Progenitor cell of endocrine pancreas (in vitro differentiated cells): Measurements from ENCODE around the gene RRP9. TPM values are rescaled to one million over a fixed set of nuclear protein-coding genes. Genes with fewer than 3 reads are reported as not detected.

Experiments
- DNase-seq: peaks from one replicate; pipeline ENCODE4 v3.0.0; 2021; ENCODE audit warnings: low spot score; ENCODE audit not compliant: unreplicated experiment
- H3K27ac Mint-ChIP-seq: 2 replicates; pipeline ENCODE4 v1.8.0; 2021; ENCODE audit warnings: mild to moderate bottlenecking, moderate library complexity, mixed read lengths
- H3K27me3 Mint-ChIP-seq: 2 replicates; pipeline ENCODE4 v1.8.0; 2021; ENCODE audit warnings: mixed read lengths
- H3K36me3 Mint-ChIP-seq: 2 replicates; pipeline ENCODE4 v1.8.0; 2022; ENCODE audit warnings: mixed read lengths; ENCODE audit not compliant: insufficient read depth
- H3K4me1 Mint-ChIP-seq: 2 replicates; pipeline ENCODE4 v1.8.0; 2021; ENCODE audit warnings: low read depth, mixed read lengths
- H3K4me3 Mint-ChIP-seq: 2 replicates; pipeline ENCODE4 v1.8.0; 2021; ENCODE audit warnings: low read depth, mild to moderate bottlenecking, moderate library complexity, mixed read lengths
- H3K9me3 Mint-ChIP-seq: 2 replicates; pipeline ENCODE4 v1.8.0; 2021; ENCODE audit warnings: low read depth, mixed read lengths
- total RNA-seq: library from RNA; stranded (reverse); gene quantifications from 2 replicates; pipeline ENCODE4 v1.2.1, GENCODE V29; 2021
- TF ChIP-seq, protein P1 (sequence below): fragments of 200-600 bp; sonication (generic); IDR thresholded peaks from one replicate; pipeline ENCODE4 v1.5.0; 2021; ENCODE audit warnings: antibody characterized with exemption, mild to moderate bottlenecking; ENCODE audit not compliant: unreplicated experiment

Gene RRP9
- total RNA-seq, 1 donor from 2014 or later, result 22.5 TPM

DNA sequence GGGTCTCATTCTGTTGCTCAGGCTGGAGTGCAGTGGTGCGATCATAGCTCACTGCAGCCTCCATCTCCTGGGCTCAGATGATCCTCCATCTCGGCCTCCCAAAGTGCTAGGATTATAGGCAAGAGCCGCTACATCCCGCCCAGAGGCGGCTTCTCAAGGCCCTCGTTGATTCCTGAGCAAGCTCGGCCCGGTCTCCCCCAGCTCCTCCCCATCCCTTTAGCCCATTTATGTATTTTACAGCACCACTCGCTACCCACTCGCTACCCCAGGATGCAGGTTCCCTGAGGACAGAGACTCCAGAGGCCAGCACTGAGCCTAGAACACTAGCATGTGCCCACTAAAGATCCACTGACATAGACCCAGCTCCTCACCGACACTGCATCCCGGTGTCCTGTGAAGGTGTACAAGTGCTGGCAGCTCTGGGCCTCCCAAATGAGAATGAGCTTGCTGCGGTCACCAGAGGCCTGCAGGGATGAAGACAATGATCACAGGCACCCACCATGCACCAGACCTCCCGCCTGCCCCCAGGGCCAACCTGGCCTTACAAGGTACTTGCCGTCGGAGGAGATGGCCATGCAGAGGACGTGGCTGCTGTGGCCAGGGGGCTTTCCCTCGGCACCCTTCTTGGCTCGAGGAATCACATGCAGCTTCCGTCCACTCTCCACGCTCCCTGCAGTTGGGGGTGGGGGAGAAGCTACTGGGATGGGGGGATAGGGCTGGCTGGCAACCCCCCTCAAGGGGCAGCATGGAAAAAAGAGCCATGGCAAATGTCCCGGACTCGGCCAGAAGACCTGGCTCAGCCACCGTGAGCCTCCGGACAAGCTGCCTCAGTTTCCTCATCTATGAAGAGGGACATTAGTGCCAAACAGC, 5.6 kb downstream of the RRP9 start:
- Mint-ChIP-seq H3K36me3 (peaks cover 7% of the 10 kb centered on the region), H3K27me3 (no peaks in the 10 kb centered on the region), H3K27ac (no peak overlapping the region)

DNA sequence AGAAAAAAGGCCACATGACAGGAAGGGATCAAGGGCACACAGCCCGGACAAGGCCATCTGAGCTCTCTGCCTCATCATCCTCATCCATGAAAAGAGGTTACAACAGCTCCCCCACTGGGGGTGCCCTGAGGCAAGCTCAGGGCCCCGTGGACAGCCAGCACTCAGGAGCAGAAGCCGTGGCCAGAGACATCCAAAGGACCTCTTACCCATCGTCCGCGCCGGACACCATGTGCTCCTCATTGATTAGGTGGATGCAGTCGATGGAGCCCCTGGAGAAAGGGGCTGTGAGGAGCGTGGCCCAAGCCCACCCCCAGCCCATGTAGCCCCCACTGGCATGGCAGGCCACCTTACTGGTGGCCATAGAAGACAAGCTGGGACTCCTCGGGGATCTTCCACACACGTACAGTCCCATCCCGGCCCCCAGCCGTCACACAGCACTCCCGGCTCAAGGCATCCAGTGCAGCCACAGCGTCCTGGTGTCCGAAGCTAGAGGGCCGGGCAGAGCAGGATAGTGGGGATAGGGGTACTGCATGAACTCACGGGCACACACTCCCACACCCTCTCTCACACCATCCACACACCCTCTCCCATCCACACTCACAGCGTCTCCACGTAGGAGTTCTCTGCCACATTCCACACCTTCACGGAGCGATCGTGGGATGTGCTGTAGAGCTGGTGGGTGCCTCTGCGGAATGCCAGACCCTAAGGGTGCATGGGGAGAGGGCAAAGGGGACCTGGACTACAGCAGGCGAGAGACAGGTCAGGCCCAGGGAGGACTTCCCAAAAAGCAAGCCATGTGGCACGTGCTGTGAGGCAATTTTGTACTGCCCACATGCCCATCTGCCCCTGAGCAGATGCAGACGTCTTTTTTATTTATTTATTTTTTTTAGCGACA, 6.5 kb downstream of the RRP9 start:
- Mint-ChIP-seq H3K36me3 (peaks cover 7% of the 10 kb centered on the region), H3K9me3 (no peaks in the 10 kb centered on the region), H3K4me1 (no peaks in the 10 kb centered on the region), H3K27me3 (no peaks in the 10 kb centered on the region), H3K27ac (no peak overlapping the region), H3K4me3 (no peak overlapping the region)
- no peak for DNase-seq
- TF ChIP-seq, protein P1, sequence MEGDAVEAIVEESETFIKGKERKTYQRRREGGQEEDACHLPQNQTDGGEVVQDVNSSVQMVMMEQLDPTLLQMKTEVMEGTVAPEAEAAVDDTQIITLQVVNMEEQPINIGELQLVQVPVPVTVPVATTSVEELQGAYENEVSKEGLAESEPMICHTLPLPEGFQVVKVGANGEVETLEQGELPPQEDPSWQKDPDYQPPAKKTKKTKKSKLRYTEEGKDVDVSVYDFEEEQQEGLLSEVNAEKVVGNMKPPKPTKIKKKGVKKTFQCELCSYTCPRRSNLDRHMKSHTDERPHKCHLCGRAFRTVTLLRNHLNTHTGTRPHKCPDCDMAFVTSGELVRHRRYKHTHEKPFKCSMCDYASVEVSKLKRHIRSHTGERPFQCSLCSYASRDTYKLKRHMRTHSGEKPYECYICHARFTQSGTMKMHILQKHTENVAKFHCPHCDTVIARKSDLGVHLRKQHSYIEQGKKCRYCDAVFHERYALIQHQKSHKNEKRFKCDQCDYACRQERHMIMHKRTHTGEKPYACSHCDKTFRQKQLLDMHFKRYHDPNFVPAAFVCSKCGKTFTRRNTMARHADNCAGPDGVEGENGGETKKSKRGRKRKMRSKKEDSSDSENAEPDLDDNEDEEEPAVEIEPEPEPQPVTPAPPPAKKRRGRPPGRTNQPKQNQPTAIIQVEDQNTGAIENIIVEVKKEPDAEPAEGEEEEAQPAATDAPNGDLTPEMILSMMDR, result no peak

More for the DNA sequence above, 5.6 kb downstream of the RRP9 start:
- Mint-ChIP-seq H3K4me3 (no peak overlapping the region), H3K9me3 (no peaks in the 10 kb centered on the region), H3K4me1 (peaks cover 8% of the 10 kb centered on the region)
- DNase-seq, result no peak
- TF ChIP-seq, protein P1, result no peak

DNA sequence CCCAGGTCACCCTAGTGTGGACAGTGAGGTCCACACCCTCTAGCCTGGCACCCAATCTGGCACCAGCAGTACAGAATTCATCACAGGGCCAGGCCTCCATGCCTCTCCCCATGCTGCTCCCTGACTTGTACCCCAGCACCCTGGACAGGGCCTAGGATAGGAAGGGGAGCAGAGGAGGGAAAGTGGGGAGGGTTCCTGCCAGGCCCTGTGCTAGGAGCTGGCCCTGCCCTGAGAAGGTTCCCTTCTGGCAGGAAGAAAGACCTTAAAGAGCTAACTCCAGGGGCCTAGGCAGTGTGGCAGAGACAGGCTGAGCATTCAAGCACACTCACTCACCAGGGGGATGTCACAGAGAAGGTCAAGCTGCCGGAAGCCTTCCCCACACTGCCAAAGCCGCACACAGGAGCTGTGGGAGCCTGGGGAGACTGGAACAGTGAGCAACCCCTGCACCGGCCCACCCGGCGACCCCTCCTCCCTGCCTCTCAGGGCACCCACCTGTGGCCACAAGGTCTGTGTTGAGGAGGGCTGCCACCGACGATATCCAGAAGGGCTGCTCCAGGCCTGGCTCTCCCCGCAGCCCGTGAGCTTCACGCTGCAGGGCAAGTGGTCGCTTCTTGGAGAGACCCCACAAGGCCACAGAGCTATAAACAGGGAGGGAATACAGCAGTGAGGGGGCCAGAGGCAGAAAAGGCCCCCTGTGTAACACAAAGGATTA, 7.4 kb downstream of the RRP9 start:
- H3K36me3 Mint-ChIP-seq, result peaks cover 7% of the 10 kb centered on the region
- no peak for DNase-seq

DNA sequence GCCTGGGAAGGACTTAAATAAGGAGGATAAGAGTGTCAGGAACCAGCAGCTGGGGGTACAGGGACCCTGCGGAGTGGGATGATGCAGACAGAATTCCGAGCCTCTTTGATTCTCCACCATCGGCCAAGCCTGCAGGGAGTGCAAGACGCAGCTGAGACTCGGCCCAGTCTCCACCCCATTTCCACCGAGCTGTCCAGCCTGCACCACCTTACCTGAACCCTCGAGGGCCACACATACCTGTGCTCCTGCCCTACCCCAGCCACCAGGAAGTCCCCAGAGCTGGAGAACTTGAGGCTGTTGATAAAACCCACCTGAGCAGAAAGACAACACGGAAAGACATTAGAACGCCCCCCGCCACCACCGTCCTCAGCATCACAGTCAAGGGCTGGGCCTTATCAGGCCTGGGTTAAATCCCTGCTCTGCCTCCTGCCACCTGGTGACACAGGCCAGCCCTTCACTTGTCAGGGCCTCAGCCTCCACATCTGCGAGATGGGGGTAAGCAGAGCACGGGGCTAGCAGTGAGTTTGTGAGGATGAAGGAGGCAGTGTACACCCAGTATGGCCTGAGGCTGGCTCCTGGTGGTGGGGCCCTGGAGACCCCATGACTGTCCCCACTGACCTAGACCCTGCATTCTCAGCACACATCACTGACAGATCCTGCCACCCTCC, 8.1 kb downstream of the RRP9 start:
- Mint-ChIP-seq H3K4me3 (no peak overlapping the region), H3K9me3 (no peaks in the 10 kb centered on the region), H3K4me1 (no peaks in the 10 kb centered on the region), H3K27me3 (no peaks in the 10 kb centered on the region), H3K27ac (no peak overlapping the region), H3K36me3 (peaks cover 7% of the 10 kb centered on the region)
- TF ChIP-seq, protein P1, result no peak
- no peak for DNase-seq

More for the DNA sequence above, 7.4 kb downstream of the RRP9 start:
- Mint-ChIP-seq H3K4me1 (no peaks in the 10 kb centered on the region), H3K27me3 (no peaks in the 10 kb centered on the region), H3K4me3 (no peak overlapping the region), H3K9me3 (no peaks in the 10 kb centered on the region), H3K27ac (no peak overlapping the region)
- TF ChIP-seq, protein P1, result no peak
